Sciatic nerve (tissue), 2 donors: ENCODE data around the gene AUTS2. TPM values are rescaled to one million over a fixed set of nuclear protein-coding genes. Genes with fewer than 3 reads are reported as not detected.

Experiments used
- ATAC-seq: fragments of 200-7000 bp; cut with Tn5 transposase; one replicate; pipeline ENCODE4 v1.9.1; 2020; ENCODE audit warnings: mild to moderate bottlenecking, moderate library complexity
- DNase-seq: peaks from one replicate; pipeline ENCODE4 v3.0.0-alpha.2; 2020; ENCODE audit warnings: low spot score
- intact Hi-C: fragments of 100-400 bp; cut with DNase I; formaldehyde crosslinking; loops from one replicate; pipeline ENCODE4 v1.14.2; 2022
- total RNA-seq: library from RNA; stranded (reverse); fragmentation: NEBNext Ultra II Directional; extraction: Animal tissue kit (Norgen Biotek cat#: 25700); gene quantifications from one replicate; pipeline ENCODE4 v1.2.1, GENCODE V29; 2021
- donor health status: DM: no; HTN: no; CAD: no.
- donor health status: DM: no; HTN: no; CAD: no.

The AUTS2 gene
- total RNA-seq, 1 donor from 2014 or later = 129 TPM

DNA sequence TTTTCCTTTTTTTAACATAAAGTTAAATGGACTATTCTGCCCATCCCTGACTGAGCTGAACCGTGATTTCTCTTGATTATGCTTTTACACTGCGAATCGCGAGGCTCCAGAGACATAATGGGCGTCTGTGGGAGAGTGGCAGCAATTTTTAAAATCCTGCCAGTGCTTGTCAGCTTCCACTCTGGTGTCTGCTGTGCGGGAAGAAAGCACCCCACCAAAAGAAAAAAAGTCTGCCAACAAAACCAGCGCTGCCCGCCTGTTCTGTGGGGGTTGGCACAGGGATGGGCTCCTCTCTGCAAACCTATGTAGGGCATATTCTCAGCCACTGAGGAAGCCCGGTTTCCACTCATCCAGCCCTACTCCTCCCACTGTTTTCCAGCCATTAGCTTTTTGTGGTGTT, 941.3 kb downstream of the AUTS2 start:
- ATAC-seq (no peak), DNase-seq (no peak)
- intact Hi-C loops = no loop called here

DNA sequence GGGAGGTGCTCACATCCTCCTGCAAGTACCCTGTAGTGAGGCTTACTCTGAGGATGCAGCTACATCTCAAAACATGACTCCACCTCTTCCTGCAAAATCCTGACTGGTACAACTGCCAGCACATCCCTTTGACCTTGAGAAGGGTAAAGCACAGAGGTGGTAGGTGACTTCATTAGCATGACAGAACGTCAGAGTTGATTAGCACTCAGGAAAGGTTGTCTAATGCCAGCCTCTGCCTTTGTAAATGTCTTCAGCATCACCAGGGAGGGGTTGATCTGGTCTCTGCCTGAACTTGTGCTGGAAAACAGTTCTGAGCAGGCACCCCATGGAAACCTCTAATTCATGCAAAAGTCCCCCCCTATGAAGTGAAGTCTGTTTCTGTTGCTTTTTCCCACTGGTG, 942.4 kb downstream of the AUTS2 start:
- intact Hi-C loops = no loop called here
- DNase-seq (no peak), ATAC-seq (no peak)

DNA sequence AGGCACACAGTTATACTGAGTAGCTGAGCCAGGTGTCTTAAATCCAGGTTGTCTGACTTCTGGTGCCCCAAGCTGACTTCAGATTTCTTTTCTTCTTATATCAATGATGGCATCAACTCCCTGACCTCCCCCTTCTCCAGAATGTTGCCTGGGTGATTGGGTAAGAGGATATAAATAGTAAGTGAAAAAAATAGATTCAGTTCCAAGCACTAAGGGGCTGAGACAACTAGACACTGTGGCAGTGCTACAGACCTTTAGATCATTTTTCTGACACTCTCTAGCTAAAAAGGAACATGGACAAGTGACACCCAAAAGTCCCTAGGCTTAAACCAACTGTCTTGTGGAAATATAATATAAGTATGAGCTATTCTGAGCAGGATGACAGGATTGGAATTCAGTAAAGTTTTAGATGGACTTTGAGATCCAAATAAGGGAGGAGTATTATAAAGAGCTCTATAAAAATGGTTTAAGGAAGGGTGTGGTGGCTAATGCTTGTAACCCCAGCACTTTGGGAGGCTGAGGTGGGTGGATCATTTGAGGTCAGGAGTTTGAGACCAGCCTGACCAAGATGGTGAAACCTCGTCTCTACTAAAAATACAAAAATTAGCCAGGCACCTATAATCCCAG, 944.6 kb downstream of the AUTS2 start:
- intact Hi-C loops = no loop called here
- peak; percentile 44 for ATAC-seq
- no peak for DNase-seq

DNA sequence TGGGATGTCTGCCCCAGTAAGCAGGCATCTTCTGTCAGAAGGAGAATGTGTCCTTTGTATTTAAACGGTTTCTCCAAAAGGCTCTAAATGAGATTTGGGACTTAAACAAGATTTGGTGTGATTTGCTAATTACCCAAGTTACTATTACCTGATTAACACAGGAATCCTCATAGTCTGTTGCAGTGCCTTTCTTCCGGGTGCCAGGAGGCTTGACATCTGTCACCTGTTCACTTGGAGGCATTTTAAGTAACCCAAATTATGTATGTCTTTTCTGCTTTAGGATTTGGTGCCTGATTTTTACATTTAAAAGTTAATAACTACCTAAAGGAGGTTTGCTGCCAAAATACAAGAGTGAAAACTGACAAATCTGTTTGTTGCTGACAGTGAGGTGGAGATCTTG, 945.7 kb downstream of the AUTS2 start:
- intact Hi-C loops = no loop called here
- ATAC-seq (no peak), DNase-seq (no peak)

DNA sequence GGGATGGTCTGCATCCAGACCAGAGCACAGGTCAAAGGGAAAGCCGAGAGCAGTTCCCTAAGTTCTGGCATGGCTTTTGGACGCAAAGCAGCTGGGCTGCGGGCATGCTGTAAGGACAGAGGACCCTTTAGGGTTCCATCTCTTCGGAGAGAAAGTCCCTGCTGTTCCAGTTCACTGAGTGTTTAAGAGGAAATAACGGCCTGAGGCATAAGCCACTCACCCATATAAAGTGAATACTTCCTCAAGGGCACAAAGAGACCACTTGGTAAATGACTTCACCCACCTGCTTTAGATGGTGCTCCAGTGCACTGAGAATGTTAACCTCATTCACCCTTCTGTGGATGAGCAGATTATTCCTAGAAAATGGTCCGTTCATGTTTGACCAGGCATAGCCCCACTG, 946.9 kb downstream of the AUTS2 start:
- intact Hi-C loops = no loop called here
- ATAC-seq = no peak

DNA sequence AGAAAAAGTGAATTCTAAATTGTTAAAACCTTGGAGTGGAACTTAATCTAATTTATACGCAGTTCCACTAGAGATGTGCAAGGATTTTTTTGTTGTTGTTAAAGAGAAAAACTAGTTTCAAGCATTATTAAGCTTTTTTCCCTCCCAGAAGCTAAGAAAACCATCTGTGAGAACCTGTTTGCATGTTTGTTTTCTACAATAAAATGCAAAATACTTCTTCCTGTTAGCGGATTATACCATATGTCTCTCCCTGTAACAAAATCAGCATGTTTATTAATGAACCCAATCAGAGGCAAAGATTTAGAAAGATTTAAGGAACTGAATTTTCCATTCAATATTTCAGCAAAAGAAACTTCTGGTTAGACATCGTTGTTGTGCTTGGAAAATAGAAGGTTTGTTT, 953.9 kb downstream of the AUTS2 start:
- intact Hi-C loops = no loop called here
- ATAC-seq (no peak), DNase-seq (no peak)

More for the DNA sequence above, 946.9 kb downstream of the AUTS2 start:
- DNase-seq = no peak

DNA sequence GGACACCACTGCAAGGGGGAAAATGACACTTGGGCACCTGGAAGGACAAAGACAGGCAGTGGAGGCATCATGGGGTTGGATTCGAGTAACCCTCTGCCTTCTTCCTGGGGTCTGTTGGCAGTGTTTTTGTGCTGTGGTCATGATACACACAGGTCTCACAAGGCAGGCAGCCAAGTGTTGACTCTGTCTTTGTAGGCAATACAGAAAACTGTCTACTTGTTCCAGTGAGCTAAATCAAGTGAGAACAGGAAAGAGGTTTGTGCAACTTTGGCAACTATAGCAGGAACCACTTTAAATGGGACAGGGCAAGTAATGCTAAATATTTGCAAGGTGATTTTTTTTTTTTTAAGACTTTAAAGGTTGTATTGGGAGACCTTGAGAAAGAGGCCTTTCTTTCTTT, 955.1 kb downstream of the AUTS2 start:
- ATAC-seq = peak; percentile 62
- DNase-seq = no peak
- intact Hi-C loops = no loop called here

DNA sequence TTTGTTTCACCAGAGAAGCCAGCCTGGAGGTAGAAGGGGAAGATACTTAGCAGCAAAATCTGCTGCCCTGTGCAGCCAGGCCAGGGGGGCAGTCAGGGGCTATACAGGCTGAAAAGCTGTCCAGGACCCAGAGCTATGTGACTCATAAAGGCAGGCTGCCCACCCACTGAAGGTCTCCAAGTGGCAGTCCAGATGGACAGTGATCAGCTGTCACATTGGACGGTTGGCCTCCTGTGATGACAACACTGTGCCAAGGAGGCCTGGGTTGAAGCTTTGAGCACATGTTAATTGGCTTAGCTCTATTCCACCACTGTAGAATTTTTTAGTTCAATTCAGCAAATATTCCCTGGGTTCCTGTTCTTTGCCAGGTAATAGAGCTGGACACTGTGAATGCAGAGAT, 956.4 kb downstream of the AUTS2 start:
- ATAC-seq (no peak), DNase-seq (no peak)
- intact Hi-C loops = loop anchor here (5.0 kb wide), 1 partner anchor 1197 kb away; no protein-coding TSS in a partner anchor

DNA sequence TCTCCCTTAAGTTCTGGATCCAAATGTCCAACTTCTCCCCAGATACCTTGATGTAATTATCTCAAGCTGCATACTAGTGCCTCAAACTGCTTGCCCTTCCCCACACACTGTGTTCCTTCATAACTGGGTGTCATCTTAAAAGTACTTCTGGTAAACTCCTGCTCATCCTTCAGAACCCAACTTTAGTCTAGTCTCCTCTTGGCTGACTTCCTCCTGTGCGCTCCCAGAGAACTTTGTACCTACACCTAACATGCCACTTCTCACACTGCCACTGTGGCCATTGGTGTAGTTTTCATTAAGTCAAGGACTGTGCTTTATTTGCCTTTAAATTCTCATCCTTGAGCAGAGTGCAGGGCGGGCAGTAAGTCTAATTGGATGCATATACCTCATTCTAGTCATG, 958.5 kb downstream of the AUTS2 start:
- DNase-seq (no peak), ATAC-seq (no peak)
- intact Hi-C loops = loop anchor here (5.0 kb wide), 1 partner anchor 1199 kb away; no protein-coding TSS in a partner anchor

DNA sequence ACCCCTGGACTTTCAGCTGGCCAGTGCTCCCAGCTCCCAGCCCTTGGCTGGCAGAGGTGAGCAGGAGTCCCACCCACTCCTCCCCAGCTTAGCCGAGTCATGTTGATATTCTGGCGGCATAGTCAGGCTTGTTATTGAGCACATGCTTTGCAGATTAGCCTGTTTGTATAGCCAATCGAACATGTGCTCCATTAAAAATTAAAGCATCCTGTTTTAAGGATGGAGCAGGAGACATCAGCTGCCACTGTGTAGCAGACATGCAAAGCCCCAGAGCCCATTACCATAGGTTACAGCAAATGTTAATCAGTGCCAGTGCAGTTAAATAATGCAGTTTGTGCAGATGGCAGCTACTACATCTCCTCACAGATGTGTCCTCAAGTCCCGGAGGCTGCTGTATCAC, 959.1 kb downstream of the AUTS2 start:
- ATAC-seq = no peak
- DNase-seq = no peak
- intact Hi-C loops = loop anchor here (5.0 kb wide), 1 partner anchor 1200 kb away; no protein-coding TSS in a partner anchor

DNA sequence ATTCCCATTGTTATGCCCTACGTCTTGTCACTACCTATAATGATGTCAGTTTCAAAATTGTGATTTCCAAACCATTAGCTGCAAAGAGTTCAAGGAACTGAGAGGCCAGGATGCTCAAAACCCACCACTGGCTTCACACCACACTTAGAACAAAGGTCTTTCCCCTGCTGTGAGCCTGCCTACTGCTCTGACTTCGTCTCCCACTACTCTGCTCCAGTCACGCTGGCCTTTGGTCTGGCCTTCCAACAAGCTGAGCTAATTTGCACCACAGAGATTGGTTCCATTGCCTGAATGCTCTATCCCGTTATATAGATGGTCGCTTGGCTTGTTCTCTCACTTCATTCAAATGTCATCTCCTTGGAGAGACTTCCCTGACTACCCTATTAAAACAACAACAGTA, 961.5 kb downstream of the AUTS2 start:
- no peak for ATAC-seq
- intact Hi-C loops = loop anchor here (5.0 kb wide), 1 partner anchor 1203 kb away; no protein-coding TSS in a partner anchor
- no peak for DNase-seq

DNA sequence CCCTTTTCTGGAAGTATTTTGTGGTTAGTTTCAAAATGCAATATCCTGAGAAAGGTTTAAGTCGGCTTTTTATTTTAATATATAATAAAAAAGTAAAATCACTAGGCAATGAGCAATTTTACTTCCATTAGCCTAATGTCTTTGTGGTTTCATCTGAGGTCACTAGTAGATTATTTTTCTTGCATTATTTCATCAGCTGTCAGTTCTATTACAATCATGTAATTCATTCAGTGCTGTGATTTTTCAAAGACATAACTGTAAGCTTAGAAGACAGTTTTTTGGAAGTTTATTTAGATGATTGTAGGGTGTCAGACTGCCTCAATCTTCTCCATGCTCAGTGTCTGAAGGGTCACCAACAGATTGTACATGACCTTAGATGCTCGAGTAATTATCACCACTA, 965.7 kb downstream of the AUTS2 start:
- DNase-seq (no peak), ATAC-seq (no peak)
- intact Hi-C loops = no loop called here

DNA sequence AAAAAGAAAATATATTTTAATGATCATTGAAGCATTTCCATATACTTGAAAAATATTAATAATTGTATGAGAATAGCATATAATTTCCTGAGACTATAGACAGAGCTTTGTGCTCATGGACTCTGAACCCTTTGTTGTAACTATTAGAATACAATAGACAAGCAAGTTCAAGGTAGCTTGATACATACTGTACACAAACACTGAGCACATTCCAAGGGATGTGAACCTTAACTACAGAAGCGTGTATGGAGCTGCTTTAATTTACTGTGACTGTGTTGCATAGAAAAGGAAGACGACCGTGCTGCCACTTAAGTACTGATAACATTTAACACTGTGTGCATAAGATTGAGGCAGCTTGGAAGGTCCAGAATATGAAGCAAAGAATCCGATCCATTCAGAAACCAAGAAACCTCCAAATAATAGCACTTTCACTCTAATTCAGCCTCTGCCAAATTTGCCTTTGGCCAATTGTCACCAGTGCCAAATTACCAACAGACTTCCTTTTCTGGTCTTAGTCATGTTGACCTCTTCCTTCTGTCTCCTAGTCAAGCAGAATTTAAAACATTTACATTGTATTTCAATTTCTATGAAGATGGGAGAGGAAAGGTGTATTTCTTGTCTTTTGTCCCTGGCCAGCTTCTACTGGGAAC, 967.6 kb downstream of the AUTS2 start:
- no peak for DNase-seq
- ATAC-seq = no peak
- intact Hi-C loops = no loop called here

DNA sequence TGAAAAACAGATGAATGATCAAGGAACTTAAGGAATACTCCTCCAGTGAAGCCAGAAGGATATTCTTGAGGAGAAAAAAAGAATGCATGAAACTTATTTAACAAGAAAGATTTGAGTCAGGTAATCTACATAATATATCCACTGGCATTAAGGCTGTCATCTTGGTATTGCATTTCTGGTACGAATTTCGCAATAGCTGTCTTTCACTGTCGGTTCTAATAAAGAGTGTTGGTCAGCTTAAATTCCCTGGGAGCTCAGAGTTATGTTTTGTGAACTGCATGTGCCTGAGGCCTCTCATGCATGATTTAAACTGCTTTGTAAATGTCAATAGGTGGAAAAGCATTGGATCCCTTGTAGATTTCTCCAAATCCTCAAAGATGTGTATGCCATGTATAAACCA, 968.4 kb downstream of the AUTS2 start:
- intact Hi-C loops = no loop called here
- no peak for DNase-seq

DNA sequence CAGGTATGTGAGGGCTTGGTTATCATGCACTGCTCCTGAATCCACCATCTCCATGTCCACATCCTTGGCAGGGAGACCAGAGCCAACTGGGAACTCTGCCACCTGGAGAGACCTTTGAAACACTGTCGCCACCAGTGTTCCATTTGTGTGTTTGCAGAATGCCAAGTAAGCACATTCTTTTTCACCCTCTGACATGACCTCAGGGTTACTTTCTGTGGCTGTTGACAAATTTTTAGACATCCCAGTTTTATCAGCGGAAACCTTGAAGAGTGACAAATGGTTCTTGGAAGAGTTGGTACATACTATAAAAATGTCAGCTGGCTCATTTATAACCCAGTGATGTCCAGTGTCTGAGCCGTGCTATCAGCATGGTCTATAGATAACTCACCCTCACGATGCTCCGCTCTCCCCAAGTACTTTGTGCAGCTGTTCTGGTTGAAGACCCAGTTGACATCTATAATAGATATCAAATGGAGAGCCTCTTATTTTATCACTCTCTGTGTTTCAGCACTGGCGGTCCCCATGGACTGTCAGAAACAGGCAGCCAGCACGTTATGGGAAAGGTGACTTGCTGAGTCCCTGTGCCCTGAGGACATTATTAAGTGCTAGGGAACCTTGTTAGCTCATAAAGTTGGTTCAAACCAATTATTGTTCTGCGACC, 970.5 kb downstream of the AUTS2 start:
- ATAC-seq = no peak
- intact Hi-C loops = no loop called here

More for the DNA sequence above, 968.4 kb downstream of the AUTS2 start:
- ATAC-seq = no peak

DNA sequence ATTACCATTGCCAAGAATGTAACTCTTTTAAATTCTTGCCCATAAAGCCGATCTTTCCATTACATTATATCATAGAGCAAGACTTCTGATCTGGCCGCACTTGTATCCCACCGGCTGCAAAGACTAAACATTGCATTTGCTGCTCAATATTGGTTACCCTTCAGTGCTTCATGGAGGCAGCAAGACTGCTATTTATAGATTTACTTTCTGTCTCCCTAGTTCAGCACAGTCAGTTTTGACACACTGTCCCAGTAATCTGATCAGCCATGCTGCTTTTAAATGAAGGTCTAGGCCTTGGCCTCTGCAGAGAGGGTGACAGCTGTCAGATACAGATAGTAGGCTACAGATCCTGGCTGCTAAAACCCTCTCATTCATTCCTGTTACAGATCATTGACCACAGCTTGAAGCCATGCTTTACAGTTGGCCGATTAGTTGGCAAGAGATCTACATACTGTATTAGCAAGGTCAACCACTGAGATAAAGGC, 971.1 kb downstream of the AUTS2 start:
- intact Hi-C loops = no loop called here
- ATAC-seq = no peak
- no peak for DNase-seq

More for the DNA sequence above, 970.5 kb downstream of the AUTS2 start:
- DNase-seq = no peak

DNA sequence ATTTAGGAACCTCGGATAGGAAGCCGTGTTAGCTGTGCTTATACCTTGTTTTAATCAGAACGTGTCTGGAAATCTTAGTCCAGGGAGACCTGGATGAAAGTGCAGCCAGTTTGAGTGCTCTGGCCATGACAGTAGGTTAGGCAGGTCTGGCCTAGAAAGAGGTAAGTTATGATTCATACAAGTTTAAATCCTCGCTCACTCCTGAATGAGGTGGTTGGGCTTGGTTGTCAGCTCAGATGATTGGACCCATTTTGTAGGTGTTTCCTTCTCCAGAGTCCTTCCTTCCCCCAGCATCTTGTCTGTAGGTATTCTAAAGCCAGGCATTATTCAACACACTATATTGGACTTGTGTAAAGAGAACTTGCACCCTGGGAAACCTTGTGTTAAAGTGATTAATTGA, 971.8 kb downstream of the AUTS2 start:
- intact Hi-C loops = no loop called here
- no peak for DNase-seq
- no peak for ATAC-seq

DNA sequence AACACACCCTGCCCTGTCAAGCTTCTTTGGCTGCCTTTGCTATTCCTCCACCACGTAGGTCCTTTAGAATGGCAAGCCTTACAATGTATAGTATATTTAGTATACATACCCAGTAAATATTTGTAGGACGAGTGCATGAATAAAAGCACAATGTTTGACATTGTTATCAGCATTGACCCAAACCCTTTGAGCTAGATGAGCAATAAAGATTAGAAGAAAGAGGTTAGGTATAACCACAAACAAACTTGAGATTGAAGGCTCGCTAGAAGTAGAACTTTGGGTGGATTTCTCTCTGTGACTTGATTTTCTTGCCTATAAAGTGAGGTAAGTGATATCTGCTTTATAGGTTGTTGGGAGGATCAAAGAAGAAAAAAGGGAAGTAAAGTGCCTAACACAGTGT, 972.7 kb downstream of the AUTS2 start:
- ATAC-seq = no peak
- DNase-seq = no peak
- intact Hi-C loops = no loop called here

DNA sequence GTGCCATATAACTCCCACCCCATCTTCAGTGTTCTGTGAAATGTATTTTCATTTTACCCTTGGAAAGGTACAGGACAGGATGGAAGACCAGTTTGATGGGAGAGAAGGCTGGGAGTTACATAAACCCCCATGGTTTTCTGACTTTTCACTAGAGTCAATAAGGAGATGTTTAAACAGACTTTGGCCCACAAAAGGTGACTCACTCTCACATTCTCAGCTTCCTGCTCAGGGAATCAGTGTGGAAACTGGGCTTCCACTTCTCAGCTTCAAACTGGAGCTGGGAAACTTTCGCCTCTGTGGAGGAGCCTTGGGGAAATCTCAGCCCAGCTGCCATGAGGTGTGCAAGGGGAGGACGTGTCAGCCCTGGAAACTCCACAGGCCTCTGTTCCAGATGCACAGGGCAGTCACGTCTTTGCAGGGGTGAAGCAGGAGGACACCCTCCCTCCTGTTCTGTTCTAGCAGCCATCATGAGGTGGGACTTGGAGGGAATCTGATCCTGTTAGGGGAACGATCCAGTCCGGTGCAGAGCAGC, 973.2 kb downstream of the AUTS2 start:
- intact Hi-C loops = no loop called here
- no peak for DNase-seq
- ATAC-seq = no peak

DNA sequence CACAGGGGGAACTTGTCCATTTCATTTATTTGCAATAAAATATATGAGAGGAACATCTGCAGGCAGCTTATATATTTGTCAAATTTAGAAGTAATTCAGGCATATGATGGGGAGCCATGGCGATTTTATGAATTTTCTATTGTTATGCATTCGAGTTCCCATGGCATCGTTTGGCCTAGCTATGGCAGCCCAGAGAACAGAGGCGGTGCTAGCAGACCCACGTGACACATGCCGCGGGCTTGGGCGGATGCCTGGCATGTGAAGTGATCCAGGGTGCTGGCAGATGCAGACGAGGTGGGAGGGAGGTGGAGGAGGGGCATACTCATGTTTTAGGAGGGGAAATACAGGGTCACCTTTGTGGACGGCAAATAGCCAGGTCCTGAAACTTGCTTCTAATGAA, 973.7 kb downstream of the AUTS2 start:
- intact Hi-C loops = no loop called here
- DNase-seq = no peak
- no peak for ATAC-seq
